CD4-positive, alpha-beta T cell (primary cell): ENCODE results near the gene TOR1AIP1. TPM values are rescaled to one million over a fixed set of nuclear protein-coding genes. Genes with fewer than 3 reads are reported as not detected.

ENCODE experiments used
- ATAC-seq: fragments of 200-7000 bp; cut with Tn5 transposase; one replicate; pipeline ENCODE4 v1.10.0; 2022; ENCODE audit warnings: mild to moderate bottlenecking; ENCODE audit not compliant: poor library complexity
- CTCF ChIA-PET: fragments of 350-600 bp; sonication (Branson Sonifier 250); formaldehyde crosslinking; loops from one replicate; lab custom pipeline; 2021; ENCODE audit warnings: antibody characterized with exemption, inconsistent platforms; lab: Charles Lee
- POLR2A ChIA-PET: fragments of 350-600 bp; sonication (Branson Sonifier 250); formaldehyde crosslinking; loops from one replicate; lab custom pipeline; 2021; ENCODE audit warnings: antibody characterized with exemption, inconsistent platforms; lab: Charles Lee
- DNase-seq, 14 experiments: peaks; one replicate each; pipeline ENCODE4 v3.0.0-alpha.2; 2013 to 2020; ENCODE audit warnings: mixed read lengths in 2 of 14
- H3K27ac ChIP-seq, 2 donors: one replicate each; pipeline versions ENCODE4 v1.5.1 to v1.7.0; 2013; ENCODE audit warnings: low read length in 2 of 2, low read depth in 1 of 2, mild to moderate bottlenecking in 1 of 2
- H3K27me3 ChIP-seq, 2 experiments: 1 replicate in 1 of 2; 2 replicates in 1 of 2; pipeline versions ENCODE4 v1.6.1 to v1.7.0; 2013; ENCODE audit warnings: low read length in 2 of 2, control low read depth in 1 of 2, mild to moderate bottlenecking in 1 of 2, moderate library complexity in 1 of 2; ENCODE audit not compliant: insufficient read depth in 2 of 2, control insufficient read depth in 1 of 2
- H3K36me3 ChIP-seq: one replicate; pipeline ENCODE4 v1.6.1; 2013; ENCODE audit warnings: low read length, control low read depth; ENCODE audit not compliant: insufficient read depth
- H3K4me1 ChIP-seq: one replicate; pipeline ENCODE4 v1.6.1; 2013; ENCODE audit warnings: low read length, control low read depth; ENCODE audit not compliant: insufficient read depth
- H3K4me3 ChIP-seq: one replicate; pipeline ENCODE4 v1.5.1; 2013; ENCODE audit warnings: mild to moderate bottlenecking, low read length, moderate library complexity
- H3K9me3 ChIP-seq, 2 experiments: 1 replicate in 1 of 2; 2 replicates in 1 of 2; pipeline versions ENCODE4 v1.6.1 to v1.7.0; 2013; ENCODE audit warnings: low read length in 2 of 2, mild to moderate bottlenecking in 2 of 2, control low read depth in 1 of 2, moderate library complexity in 1 of 2; ENCODE audit not compliant: control insufficient read depth in 1 of 2, insufficient read depth in 1 of 2
- H3K27ac Mint-ChIP-seq: one replicate; pipeline ENCODE4 v1.8.0; 2020; ENCODE audit warnings: mixed read lengths
- H3K27me3 Mint-ChIP-seq: one replicate; pipeline ENCODE4 v1.8.0; 2021; ENCODE audit warnings: mixed read lengths
- H3K36me3 Mint-ChIP-seq: one replicate; pipeline ENCODE4 v1.8.0; 2021; ENCODE audit warnings: low read depth, mixed read lengths
- H3K4me1 Mint-ChIP-seq: one replicate; pipeline ENCODE4 v1.8.0; 2021; ENCODE audit warnings: low read depth, mixed read lengths
- H3K4me3 Mint-ChIP-seq: one replicate; pipeline ENCODE4 v1.8.0; 2020; ENCODE audit warnings: mild to moderate bottlenecking, mixed read lengths
- H3K9me3 Mint-ChIP-seq: one replicate; pipeline ENCODE4 v1.8.0; 2020; ENCODE audit warnings: mixed read lengths
- CTCF ChIP-seq: fragments of 200-600 bp; IDR thresholded peaks from one replicate; pipeline ENCODE4 v1.8.0; 2022; ENCODE audit warnings: antibody characterized with exemption, mild to moderate bottlenecking
- intact Hi-C, 2 experiments: fragments of 100-400 bp; cut with DNase I in 1 of 2; cut with micrococcal nuclease in 1 of 2; formaldehyde crosslinking; loops; one replicate each; pipeline versions ENCODE4 v1.15.1 to v1.9.0; 2023 to 2025; cut with DNase I, micrococcal nuclease
- total RNA-seq, 174 experiments: library from RNA in 2 of 174; stranded (reverse) in 2 of 174; gene quantifications; one replicate each; pipeline ENCODE4 v1.2.3 and lab custom pipeline; 2021 to 2026

The TOR1AIP1 gene
- total RNA-seq, 2 experiments from 2014 or later: 93.8 to 94.4 TPM

- Histone ChIP-seq H3K4me1 (no peaks in the 10 kb centered on the region), H3K4me3 (no peak overlapping the region), H3K36me3 (no peaks in the 10 kb centered on the region), H3K27ac (no peak overlapping the region), H3K27me3 (no peaks in the 10 kb centered on the region), H3K9me3 (no peaks in the 10 kb centered on the region)
- ChIA-PET CTCF (no interaction called here), POLR2A (interaction anchor here (1.7 kb wide), 1 partner anchor 10 kb away, joined by 6 read pairs; no protein-coding TSS in a partner anchor)
- H3K36me3 Mint-ChIP-seq: no peaks in the 10 kb centered on the region
- H3K4me1 Mint-ChIP-seq: no peaks in the 10 kb centered on the region
- H3K9me3 Mint-ChIP-seq: no peaks in the 10 kb centered on the region
- no peak for DNase-seq
- H3K27me3 Mint-ChIP-seq: peaks cover 6% of the 10 kb centered on the region
- intact Hi-C loops: no loop called here
- TF ChIP-seq CTCF: no peak
- H3K4me3 Mint-ChIP-seq: no peak overlapping the region
- H3K27ac Mint-ChIP-seq: no peak overlapping the region
- ATAC-seq: no peak
Measured at GRCh38 chr1:179933219-179933618, 51.1 kb downstream of the TOR1AIP1 start.

GRCh38 chr1:179935909-179936496 is 53.9 kb downstream of the TOR1AIP1 start:
- Histone ChIP-seq H3K36me3 (no peaks in the 10 kb centered on the region), H3K27me3 (no peaks in the 10 kb centered on the region), H3K9me3 (no peaks in the 10 kb centered on the region), H3K27ac (no peak overlapping the region), H3K4me3 (no peak overlapping the region), H3K4me1 (no peaks in the 10 kb centered on the region)
- Mint-ChIP-seq H3K9me3 (no peaks in the 10 kb centered on the region), H3K4me3 (no peak overlapping the region), H3K27me3 (peaks cover 6% of the 10 kb centered on the region), H3K27ac (no peak overlapping the region), H3K4me1 (no peaks in the 10 kb centered on the region), H3K36me3 (no peaks in the 10 kb centered on the region)
- ATAC-seq (no peak), DNase-seq (no peak)
- TF ChIP-seq CTCF: no peak
- intact Hi-C loops: no loop called here
- POLR2A ChIA-PET: no interaction called here
- CTCF ChIA-PET: no interaction called here

GRCh38 chr1:179937668-179938254 is 55.7 kb downstream of the TOR1AIP1 start:
- H3K27ac ChIP-seq: no peak overlapping the region
- Mint-ChIP-seq H3K27ac (no peak overlapping the region), H3K4me3 (no peak overlapping the region), H3K9me3 (no peaks in the 10 kb centered on the region), H3K36me3 (no peaks in the 10 kb centered on the region), H3K4me1 (no peaks in the 10 kb centered on the region), H3K27me3 (peaks cover 6% of the 10 kb centered on the region)
- ATAC-seq (no peak), DNase-seq (no peak)
- POLR2A ChIA-PET: no interaction called here
- no peaks in the 10 kb centered on the region for H3K9me3 ChIP-seq
- H3K27me3 ChIP-seq: no peaks in the 10 kb centered on the region
- CTCF ChIA-PET: no interaction called here
- no peaks in the 10 kb centered on the region for H3K36me3 ChIP-seq
- no peak overlapping the region for H3K4me3 ChIP-seq
- intact Hi-C loops: no loop called here
- TF ChIP-seq CTCF: no peak
- no peaks in the 10 kb centered on the region for H3K4me1 ChIP-seq
